ENCODE data around the gene MAD1L1.

GRCh38 chr7:2116989-2117591 lies 115.7 kb downstream of the MAD1L1 start:
- TF ChIP-seq EZH2 (IDR thresholded peaks at IDR 0.05; ENCODE audit: insufficient read depth, poor library complexity, severe bottlenecking) (no peak), EZH2phosphoT487 (IDR thresholded peaks at IDR 0.05; ENCODE audit: insufficient read depth, low read depth) (no peak)
